ENCODE measurements around the gene LRBA. TPM values are rescaled to one million over a fixed set of nuclear protein-coding genes. Genes with fewer than 3 reads are reported as not detected.

Gene LRBA
- total and polyA plus RNA-seq, 2 donors = 18.4 to 38.6 TPM

GRCh38 chr4:150650751-150651150 lies 364.3 kb downstream of the LRBA start:
- no peaks in the 10 kb centered on the region for H3K36me3 ChIP-seq (ENCODE audit: control insufficient read depth in 2 of 2, insufficient read depth in 2 of 2, low read length in 1 of 2)
- H3K27me3 ChIP-seq (ENCODE audit: control insufficient read depth in 2 of 2, insufficient read depth in 1 of 2, low read length in 1 of 2) = no peaks in the 10 kb centered on the region
- H3K27ac ChIP-seq (ENCODE audit: low read depth in 1 of 2, low read length in 1 of 2) = no peak overlapping the region
- H3K9me3 ChIP-seq (ENCODE audit: control insufficient read depth in 2 of 2, insufficient read depth in 1 of 2, low read length in 1 of 2) = no peaks in the 10 kb centered on the region
- no peaks in the 10 kb centered on the region for H3K4me1 ChIP-seq (ENCODE audit: control insufficient read depth in 2 of 2, insufficient read depth in 2 of 2, low read length in 2 of 2)
- no peak for DNase-seq (ENCODE audit: low read depth in 6 of 9, low spot score in 9 of 9)
- H3K4me3 ChIP-seq (ENCODE audit: low read length in 2 of 2) = no peak overlapping the region
- WGBS = 99% methylated on average over 1 of the region's 1 CpG

- Histone ChIP-seq H3K27me3 (ENCODE audit: control insufficient read depth in 2 of 2, insufficient read depth in 1 of 2, low read length in 1 of 2) (no peaks in the 10 kb centered on the region), H3K4me1 (ENCODE audit: control insufficient read depth in 2 of 2, insufficient read depth in 2 of 2, low read length in 2 of 2) (no peaks in the 10 kb centered on the region), H3K36me3 (ENCODE audit: control insufficient read depth in 2 of 2, insufficient read depth in 2 of 2, low read length in 1 of 2) (no peaks in the 10 kb centered on the region), H3K9me3 (ENCODE audit: control insufficient read depth in 2 of 2, insufficient read depth in 1 of 2, low read length in 1 of 2) (no peaks in the 10 kb centered on the region), H3K27ac (ENCODE audit: low read depth in 1 of 2, low read length in 1 of 2) (no peak overlapping the region), H3K4me3 (ENCODE audit: low read length in 2 of 2) (no peak overlapping the region)
- WGBS = 96% methylated on average over 3 of the region's 3 CpGs
- DNase-seq (ENCODE audit: low read depth in 6 of 9, low spot score in 9 of 9) = no peak
Measured at GRCh38 chr4:150648123-150648522, 367.0 kb downstream of the LRBA start.

DNA sequence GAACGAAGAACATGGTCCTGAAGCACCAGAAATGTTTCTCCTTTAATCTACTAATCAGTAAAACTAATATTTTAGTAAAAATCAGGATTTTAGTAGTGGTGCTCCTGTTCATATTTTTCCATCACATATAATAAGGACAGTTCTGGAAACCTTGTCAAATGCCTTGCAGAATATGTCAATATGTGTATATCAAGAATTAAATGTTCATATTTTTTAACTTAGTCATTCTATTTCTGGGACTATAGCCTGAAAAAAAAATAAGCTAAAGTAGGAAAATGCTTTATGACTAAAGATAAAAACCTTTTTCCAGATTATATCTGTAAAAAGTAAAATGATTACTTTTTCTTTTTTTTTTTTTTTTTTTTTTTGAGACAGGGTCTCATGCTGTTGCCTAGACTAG lies 368.1 kb downstream of the LRBA start:
- WGBS = 98% methylated on average over 1 of the region's 1 CpG
- no peaks in the 10 kb centered on the region for H3K9me3 ChIP-seq (ENCODE audit: control insufficient read depth in 2 of 2, insufficient read depth in 1 of 2, low read length in 1 of 2)
- H3K4me3 ChIP-seq (ENCODE audit: low read length in 2 of 2) = no peak overlapping the region
- no peaks in the 10 kb centered on the region for H3K4me1 ChIP-seq (ENCODE audit: control insufficient read depth in 2 of 2, insufficient read depth in 2 of 2, low read length in 2 of 2)
- H3K36me3 ChIP-seq (ENCODE audit: control insufficient read depth in 2 of 2, insufficient read depth in 2 of 2, low read length in 1 of 2) = no peaks in the 10 kb centered on the region
- no peak overlapping the region for H3K27ac ChIP-seq (ENCODE audit: low read depth in 1 of 2, low read length in 1 of 2)
- DNase-seq (ENCODE audit: low read depth in 6 of 9, low spot score in 9 of 9) = no peak
- no peaks in the 10 kb centered on the region for H3K27me3 ChIP-seq (ENCODE audit: control insufficient read depth in 2 of 2, insufficient read depth in 1 of 2, low read length in 1 of 2)

DNA sequence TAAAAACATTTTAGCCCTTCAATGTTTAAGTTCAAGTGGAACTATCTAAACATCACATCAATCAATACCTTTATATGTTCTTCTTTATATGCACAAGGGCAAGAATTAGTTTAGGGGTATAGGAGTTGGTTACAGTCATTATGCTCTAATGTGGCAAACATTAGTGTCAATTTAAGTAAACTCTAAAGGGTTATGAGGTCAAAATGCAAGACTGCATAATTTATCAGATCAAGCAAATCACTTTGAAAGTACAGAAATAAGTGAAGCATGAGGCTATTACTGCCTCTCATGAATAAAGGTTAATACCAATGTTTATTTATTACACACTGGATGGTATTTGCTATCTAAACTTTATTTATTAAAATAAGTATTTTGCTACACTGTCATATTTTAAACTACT lies 373.5 kb downstream of the LRBA start:
- no peak for DNase-seq (ENCODE audit: low read depth in 6 of 9, low spot score in 9 of 9)
- Histone ChIP-seq H3K4me1 (ENCODE audit: control insufficient read depth in 2 of 2, insufficient read depth in 2 of 2, low read length in 2 of 2) (no peaks in the 10 kb centered on the region), H3K36me3 (ENCODE audit: control insufficient read depth in 2 of 2, insufficient read depth in 2 of 2, low read length in 1 of 2) (no peaks in the 10 kb centered on the region), H3K27ac (ENCODE audit: low read depth in 1 of 2, low read length in 1 of 2) (no peak overlapping the region), H3K9me3 (ENCODE audit: control insufficient read depth in 2 of 2, insufficient read depth in 1 of 2, low read length in 1 of 2) (no peaks in the 10 kb centered on the region), H3K4me3 (ENCODE audit: low read length in 2 of 2) (no peak overlapping the region), H3K27me3 (ENCODE audit: control insufficient read depth in 2 of 2, insufficient read depth in 1 of 2, low read length in 1 of 2) (no peaks in the 10 kb centered on the region)

- H3K27me3 ChIP-seq (ENCODE audit: control insufficient read depth in 2 of 2, insufficient read depth in 1 of 2, low read length in 1 of 2) = no peaks in the 10 kb centered on the region
- no peaks in the 10 kb centered on the region for H3K4me1 ChIP-seq (ENCODE audit: control insufficient read depth in 2 of 2, insufficient read depth in 2 of 2, low read length in 2 of 2)
- no peak overlapping the region for H3K4me3 ChIP-seq (ENCODE audit: low read length in 2 of 2)
- no peak overlapping the region for H3K27ac ChIP-seq (ENCODE audit: low read depth in 1 of 2, low read length in 1 of 2)
- H3K36me3 ChIP-seq (ENCODE audit: control insufficient read depth in 2 of 2, insufficient read depth in 2 of 2, low read length in 1 of 2) = no peaks in the 10 kb centered on the region
- no peak for DNase-seq (ENCODE audit: low read depth in 6 of 9, low spot score in 9 of 9)
- H3K9me3 ChIP-seq (ENCODE audit: control insufficient read depth in 2 of 2, insufficient read depth in 1 of 2, low read length in 1 of 2) = no peaks in the 10 kb centered on the region
Measured at GRCh38 chr4:150632639-150633038, 382.4 kb downstream of the LRBA start.

DNA sequence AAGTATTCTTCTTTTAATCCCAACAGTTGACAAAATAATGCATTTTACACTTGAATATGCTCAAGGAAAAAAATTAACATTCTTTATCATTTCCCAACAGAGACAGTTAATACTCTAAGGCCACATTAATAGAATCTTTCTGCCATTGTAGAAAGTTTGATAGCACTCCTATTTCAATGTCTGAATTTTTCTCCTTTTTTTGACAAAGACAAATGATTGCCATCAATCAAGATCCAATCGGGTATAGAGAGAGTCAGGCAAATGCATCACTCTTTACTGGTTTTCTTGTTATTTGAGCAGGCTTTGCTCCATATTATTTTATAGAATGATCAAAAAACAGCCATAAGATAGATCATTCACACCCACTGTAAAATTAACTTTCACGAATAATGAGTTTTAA lies 387.0 kb downstream of the LRBA start:
- Histone ChIP-seq H3K27ac (ENCODE audit: low read depth in 1 of 2, low read length in 1 of 2) (no peak overlapping the region), H3K4me1 (ENCODE audit: control insufficient read depth in 2 of 2, insufficient read depth in 2 of 2, low read length in 2 of 2) (no peaks in the 10 kb centered on the region), H3K27me3 (ENCODE audit: control insufficient read depth in 2 of 2, insufficient read depth in 1 of 2, low read length in 1 of 2) (no peaks in the 10 kb centered on the region), H3K9me3 (ENCODE audit: control insufficient read depth in 2 of 2, insufficient read depth in 1 of 2, low read length in 1 of 2) (no peaks in the 10 kb centered on the region), H3K36me3 (ENCODE audit: control insufficient read depth in 2 of 2, insufficient read depth in 2 of 2, low read length in 1 of 2) (no peaks in the 10 kb centered on the region), H3K4me3 (ENCODE audit: low read length in 2 of 2) (no peak overlapping the region)
- WGBS = 95% methylated on average over 2 of the region's 2 CpGs
- no peak for DNase-seq (ENCODE audit: low read depth in 6 of 9, low spot score in 9 of 9)

DNA sequence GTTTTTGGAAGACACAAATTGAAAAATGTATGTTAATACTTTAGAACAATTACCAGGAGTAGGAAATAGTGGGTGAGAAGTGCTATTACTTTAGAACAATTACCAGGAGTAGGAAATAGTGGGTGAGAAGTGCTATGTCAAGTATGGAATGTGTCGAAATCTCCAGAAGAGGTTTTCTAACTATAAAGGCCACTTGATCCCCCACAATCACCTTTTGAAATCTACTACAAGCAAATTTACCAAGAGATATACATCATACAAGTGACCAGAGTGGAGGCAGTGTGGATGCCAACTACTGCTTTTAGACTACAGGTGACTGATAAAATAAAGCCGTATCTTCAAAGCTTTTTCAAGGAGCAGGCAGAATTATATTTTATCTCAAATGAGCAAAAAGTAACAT lies 390.1 kb downstream of the LRBA start:
- Histone ChIP-seq H3K4me3 (ENCODE audit: low read length in 2 of 2) (no peak overlapping the region), H3K36me3 (ENCODE audit: control insufficient read depth in 2 of 2, insufficient read depth in 2 of 2, low read length in 1 of 2) (no peaks in the 10 kb centered on the region), H3K9me3 (ENCODE audit: control insufficient read depth in 2 of 2, insufficient read depth in 1 of 2, low read length in 1 of 2) (no peaks in the 10 kb centered on the region), H3K27ac (ENCODE audit: low read depth in 1 of 2, low read length in 1 of 2) (no peak overlapping the region), H3K27me3 (ENCODE audit: control insufficient read depth in 2 of 2, insufficient read depth in 1 of 2, low read length in 1 of 2) (no peaks in the 10 kb centered on the region), H3K4me1 (ENCODE audit: control insufficient read depth in 2 of 2, insufficient read depth in 2 of 2, low read length in 2 of 2) (no peaks in the 10 kb centered on the region)
- DNase-seq (ENCODE audit: low read depth in 6 of 9, low spot score in 9 of 9) = no peak
- 95% methylated on average over 2 of the region's 2 CpGs for WGBS

DNA sequence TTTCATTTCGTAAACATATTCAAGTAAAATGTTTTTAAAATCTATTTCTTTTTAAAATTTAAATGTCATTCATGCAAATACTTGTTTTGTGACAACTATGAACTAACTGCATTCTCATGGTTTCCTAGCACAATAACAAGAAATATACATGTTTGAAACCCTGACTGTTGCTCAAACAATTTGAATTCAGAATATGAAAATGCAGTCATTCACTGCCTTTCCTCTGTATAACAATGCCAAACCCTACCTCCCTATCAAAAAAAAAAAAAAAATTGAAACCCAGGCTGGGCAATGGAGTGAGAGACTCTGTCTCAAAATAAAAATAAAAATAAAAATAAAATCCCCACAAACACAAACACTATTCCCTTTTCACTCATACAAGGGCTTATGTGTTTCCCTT lies 391.0 kb downstream of the LRBA start:
- Histone ChIP-seq H3K27me3 (ENCODE audit: control insufficient read depth in 2 of 2, insufficient read depth in 1 of 2, low read length in 1 of 2) (no peaks in the 10 kb centered on the region), H3K9me3 (ENCODE audit: control insufficient read depth in 2 of 2, insufficient read depth in 1 of 2, low read length in 1 of 2) (no peaks in the 10 kb centered on the region), H3K4me1 (ENCODE audit: control insufficient read depth in 2 of 2, insufficient read depth in 2 of 2, low read length in 2 of 2) (no peaks in the 10 kb centered on the region), H3K4me3 (ENCODE audit: low read length in 2 of 2) (no peak overlapping the region), H3K36me3 (ENCODE audit: control insufficient read depth in 2 of 2, insufficient read depth in 2 of 2, low read length in 1 of 2) (no peaks in the 10 kb centered on the region), H3K27ac (ENCODE audit: low read depth in 1 of 2, low read length in 1 of 2) (no peak overlapping the region)
- DNase-seq (ENCODE audit: low read depth in 6 of 9, low spot score in 9 of 9) = no peak
- WGBS = 99% methylated on average over 1 of the region's 1 CpG

DNA sequence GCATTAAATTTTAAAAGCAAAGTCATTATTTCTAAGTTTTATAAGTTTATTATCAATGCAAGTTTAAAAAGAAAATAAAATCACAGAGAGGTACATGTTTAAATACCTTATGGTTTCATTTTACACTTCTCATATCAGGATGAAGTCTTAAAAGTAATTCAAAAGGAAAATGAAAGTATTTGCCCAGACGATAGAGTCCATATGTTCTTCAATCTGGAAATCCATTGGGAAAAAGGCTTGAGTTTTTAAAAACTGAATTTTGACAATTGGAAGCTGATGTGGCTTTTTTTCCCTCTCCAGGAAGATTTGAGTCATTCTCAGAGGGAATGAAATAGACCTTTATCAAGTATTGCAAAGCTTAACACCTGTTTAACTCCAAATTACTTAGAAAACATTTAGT lies 396.0 kb downstream of the LRBA start:
- no peaks in the 10 kb centered on the region for H3K27me3 ChIP-seq (ENCODE audit: control insufficient read depth in 2 of 2, insufficient read depth in 1 of 2, low read length in 1 of 2)
- no peaks in the 10 kb centered on the region for H3K9me3 ChIP-seq (ENCODE audit: control insufficient read depth in 2 of 2, insufficient read depth in 1 of 2, low read length in 1 of 2)
- WGBS = 50% methylated on average over 1 of the region's 1 CpG
- no peaks in the 10 kb centered on the region for H3K4me1 ChIP-seq (ENCODE audit: control insufficient read depth in 2 of 2, insufficient read depth in 2 of 2, low read length in 2 of 2)
- no peaks in the 10 kb centered on the region for H3K36me3 ChIP-seq (ENCODE audit: control insufficient read depth in 2 of 2, insufficient read depth in 2 of 2, low read length in 1 of 2)
- no peak overlapping the region for H3K27ac ChIP-seq (ENCODE audit: low read depth in 1 of 2, low read length in 1 of 2)
- no peak overlapping the region for H3K4me3 ChIP-seq (ENCODE audit: low read length in 2 of 2)
- DNase-seq (ENCODE audit: low read depth in 6 of 9, low spot score in 9 of 9) = no peak

DNA sequence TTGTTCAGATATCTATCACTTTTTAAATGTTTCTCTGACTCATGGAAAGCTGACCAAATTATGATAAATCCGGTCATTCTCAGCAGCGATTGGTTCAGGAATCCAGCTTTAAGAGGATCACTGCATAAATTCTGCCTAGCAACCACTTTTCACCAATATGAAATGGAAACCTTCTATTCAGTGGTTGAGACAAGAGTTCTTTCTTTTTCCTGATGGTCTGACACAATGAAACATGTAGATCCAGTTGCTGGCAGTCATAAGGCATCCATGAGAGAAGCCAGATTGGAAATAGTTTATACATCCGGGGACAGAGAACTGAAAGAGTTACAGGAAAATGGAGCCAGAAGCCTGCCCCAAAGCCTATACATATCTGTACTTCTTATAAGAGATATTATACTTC lies 406.0 kb downstream of the LRBA start:
- no peak overlapping the region for H3K4me3 ChIP-seq (ENCODE audit: low read length in 2 of 2)
- H3K4me1 ChIP-seq (ENCODE audit: control insufficient read depth in 2 of 2, insufficient read depth in 2 of 2, low read length in 2 of 2) = no peaks in the 10 kb centered on the region
- no peaks in the 10 kb centered on the region for H3K36me3 ChIP-seq (ENCODE audit: control insufficient read depth in 2 of 2, insufficient read depth in 2 of 2, low read length in 1 of 2)
- no peak overlapping the region for H3K27ac ChIP-seq (ENCODE audit: low read depth in 1 of 2, low read length in 1 of 2)
- DNase-seq (ENCODE audit: low read depth in 6 of 9, low spot score in 9 of 9) = no peak
- H3K27me3 ChIP-seq (ENCODE audit: control insufficient read depth in 2 of 2, insufficient read depth in 1 of 2, low read length in 1 of 2) = no peaks in the 10 kb centered on the region
- WGBS = over 99% methylated on average over 3 of the region's 3 CpGs
- H3K9me3 ChIP-seq (ENCODE audit: control insufficient read depth in 2 of 2, insufficient read depth in 1 of 2, low read length in 1 of 2) = no peaks in the 10 kb centered on the region
